Skin epidermis (tissue), 12 donors: ENCODE measurements around the gene LMF1.

ENCODE experiments used
- H3K27ac ChIP-seq, 21 experiments: fragments of 200-600 bp; sonication (generic) in 11 of 21; one replicate each; pipeline ENCODE4 v1.5.0; 2020; ENCODE audit warnings: mild to moderate bottlenecking in 3 of 21, inconsistent platforms in 2 of 21, moderate library complexity in 2 of 21
- H3K4me3 ChIP-seq, 7 experiments: fragments of 200-600 bp; sonication (generic) in 2 of 7; one replicate each; pipeline ENCODE4 v1.5.0; 2020; ENCODE audit warnings: inconsistent platforms in 2 of 7, mild to moderate bottlenecking in 2 of 7, moderate library complexity in 1 of 7

Gene LMF1

DNA sequence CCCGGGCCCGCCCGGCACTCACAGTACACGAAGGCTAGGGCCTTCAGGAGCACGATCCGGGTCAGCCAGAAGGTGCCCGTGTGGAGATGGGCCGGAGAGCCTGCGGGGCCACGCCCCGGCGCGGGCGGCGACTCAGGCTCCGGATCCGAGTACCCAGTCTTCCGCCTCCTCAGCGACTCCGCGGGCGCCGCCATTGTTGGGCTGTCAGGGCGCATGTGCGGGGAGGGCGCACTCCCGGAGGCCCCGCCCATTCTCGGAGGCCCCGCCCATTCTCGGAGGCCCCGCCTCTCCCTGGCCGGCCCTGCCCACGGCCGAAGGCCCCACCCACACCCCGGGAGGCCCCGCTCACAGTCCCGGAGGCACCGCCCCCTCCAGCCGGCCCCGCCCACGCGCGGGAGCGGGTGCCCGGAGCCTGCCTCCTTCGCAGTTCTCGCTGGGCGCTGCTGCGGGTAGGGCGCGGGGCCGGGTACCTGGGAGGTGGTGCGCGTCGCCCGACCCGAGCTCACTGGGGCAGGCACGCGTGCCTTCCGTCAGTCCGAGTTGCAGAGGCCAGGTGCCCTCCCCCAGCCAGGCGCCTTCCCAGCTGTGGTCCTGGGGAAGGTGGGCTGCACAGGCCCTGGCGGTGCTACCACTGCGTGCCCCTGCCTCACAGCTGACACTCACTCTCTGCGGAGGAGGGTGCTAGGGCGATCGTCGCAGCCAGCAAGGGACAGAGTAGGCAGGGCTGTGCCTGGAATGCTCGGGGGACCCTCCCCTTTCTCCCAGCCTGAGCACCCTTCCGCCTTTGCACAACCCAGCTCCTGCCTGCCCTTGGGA lies at the start of gene LMF1:
TSS of gene LMF1 (minus strand) at position 219 of the 816 bp plus-strand sequence. CDS start at position 215, 4 bp downstream.
- peak within 1 kb of the TSS; percentile 51 to 93 (median 86) for H3K27ac ChIP-seq
- H3K4me3 ChIP-seq: peak within 1 kb of the TSS; percentile 61 to 99 (median 78)

DNA sequence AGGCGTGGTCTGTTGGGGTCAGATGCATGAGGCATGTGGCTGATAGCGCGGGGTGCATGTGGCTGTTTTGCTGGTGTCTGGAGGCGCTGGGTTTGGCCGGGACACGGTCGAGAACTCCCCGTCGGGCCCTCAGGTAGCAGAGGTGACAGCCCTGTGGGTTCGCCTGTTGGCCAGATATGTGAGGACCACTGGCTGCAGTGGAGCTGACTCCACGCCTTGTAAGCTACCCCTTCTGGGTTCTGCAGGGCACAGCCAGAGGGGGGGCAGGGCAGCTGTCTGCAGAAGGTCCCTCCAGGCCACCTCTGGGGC lies 49.3 kb upstream of the LMF1 start:
- no peak overlapping the region for H3K4me3 ChIP-seq
- peak overlapping the region in 5 of 21 experiments; percentile 28 to 72 (median 58) for H3K27ac ChIP-seq

DNA sequence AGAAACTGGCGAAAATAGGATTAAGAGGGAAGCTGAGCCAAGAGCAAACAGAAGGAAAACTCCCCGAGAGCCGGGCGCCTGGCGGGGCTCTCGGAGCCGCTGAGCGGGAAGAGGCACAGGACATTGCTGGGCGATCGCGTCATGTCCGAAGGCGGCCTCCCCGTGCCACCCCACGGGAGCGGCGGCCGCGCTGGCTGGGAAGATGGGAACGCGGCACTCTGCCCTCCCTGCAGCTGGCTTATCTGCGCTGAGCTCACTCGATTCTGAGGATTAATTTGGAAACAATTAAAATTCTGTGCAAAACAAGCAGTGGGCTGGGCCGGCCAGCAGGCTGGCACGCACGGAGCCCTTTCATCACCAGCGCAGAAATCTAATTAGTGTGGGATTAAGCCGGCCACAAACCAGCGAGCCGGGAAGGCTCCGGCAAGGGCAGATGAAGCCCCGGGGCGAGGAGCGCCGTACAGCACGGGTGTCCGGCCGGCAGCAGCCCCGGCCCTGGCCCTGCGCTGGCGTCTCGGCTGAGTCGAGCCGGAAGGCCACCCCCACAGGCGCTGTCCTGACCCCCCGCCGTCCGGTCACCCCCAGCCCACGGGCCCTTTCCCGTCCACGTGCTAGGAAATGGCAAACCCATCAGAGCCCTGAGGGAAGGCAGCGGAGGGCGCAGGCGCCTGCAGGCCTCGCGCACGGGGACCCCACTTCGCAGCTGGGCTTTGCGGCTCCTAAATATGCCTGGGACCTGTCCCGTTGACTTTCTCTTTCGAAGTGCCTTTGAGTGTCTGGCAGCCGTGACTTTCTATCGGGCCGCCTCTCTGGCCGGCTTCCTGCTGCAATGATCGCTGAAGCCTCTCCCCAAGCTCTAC lies 48.7 kb upstream of the LMF1 start:
- peak overlapping the region in 2 of 7 experiments; percentile 15 to 28 for H3K4me3 ChIP-seq
- H3K27ac ChIP-seq: peak overlapping the region in 9 of 21 experiments; percentile 28 to 72 (median 38)

DNA sequence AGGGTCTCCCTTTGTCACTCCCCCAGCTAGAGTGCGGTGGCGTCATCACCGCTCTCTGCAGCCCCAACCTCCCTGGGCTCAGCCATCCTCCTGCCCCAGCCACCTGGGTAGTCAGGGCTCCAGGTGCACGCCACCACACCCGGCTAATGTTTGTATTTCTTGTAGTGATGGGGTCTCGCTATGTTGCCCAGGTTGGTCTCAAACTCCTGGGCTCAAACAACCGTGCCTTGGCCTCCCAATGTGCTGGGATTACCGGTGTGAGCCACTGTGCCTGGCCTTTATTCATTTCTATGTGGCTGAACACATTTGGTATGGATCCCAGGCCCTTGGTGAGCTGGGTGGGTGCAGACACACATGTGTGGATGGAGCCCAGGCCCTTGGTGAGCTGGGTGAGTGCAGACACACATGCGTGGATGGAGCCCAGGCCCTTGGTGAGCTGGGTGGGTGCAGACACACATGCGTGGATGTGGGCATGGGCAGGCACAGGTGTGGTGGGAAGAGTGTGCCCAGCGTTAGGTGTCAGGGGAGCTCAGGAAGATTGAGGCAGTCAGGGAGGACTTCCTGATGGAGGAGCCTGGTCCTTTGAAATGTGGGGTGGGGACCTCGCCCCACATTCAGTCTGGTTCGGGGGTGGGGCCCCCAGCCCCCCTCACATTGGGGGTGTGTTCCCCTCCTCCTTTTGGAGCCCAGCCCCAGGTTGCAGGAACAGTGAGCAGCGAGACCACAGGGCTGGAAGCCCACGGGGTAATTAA lies 47.8 kb upstream of the LMF1 start:
- Histone ChIP-seq H3K27ac (peak overlapping the region in 4 of 21 experiments; percentile 34 to 72 (median 56)), H3K4me3 (no peak overlapping the region)

DNA sequence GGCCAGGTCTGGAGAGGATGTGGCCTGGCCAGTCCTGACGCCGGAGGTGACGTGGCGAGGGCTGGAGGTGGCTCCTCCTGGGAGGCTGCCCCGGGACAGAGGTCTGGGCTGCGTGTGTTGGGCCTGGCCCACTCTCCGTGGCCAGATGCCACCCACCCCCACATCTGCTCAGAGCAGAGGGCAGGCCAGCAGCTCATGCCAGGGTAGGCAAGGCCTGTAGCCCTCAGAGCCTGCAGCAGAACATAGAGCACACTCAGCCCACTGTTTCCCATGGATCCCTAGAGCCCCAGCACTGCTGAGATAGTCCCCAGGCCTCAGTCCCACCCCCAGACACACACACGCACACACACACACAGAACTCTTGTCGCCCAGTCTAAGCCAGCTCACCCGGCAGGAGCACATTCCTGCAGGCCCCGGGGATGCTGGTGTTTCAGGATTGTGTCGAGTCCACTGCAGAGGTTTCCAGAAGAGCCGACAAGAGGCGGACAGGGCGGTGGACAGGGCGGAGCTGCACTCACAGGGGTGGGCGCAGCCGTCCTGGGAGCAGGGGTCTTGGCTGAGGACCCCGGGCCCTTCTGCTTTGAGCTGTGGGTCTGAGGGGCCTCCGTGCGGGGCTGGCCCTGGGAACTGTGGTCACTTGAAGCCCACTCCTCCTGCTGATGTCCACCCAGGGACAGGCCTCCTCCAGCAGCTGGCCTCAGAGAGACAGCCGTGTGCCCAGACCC lies 44.1 kb upstream of the LMF1 start:
- no peak overlapping the region for H3K27ac ChIP-seq

DNA sequence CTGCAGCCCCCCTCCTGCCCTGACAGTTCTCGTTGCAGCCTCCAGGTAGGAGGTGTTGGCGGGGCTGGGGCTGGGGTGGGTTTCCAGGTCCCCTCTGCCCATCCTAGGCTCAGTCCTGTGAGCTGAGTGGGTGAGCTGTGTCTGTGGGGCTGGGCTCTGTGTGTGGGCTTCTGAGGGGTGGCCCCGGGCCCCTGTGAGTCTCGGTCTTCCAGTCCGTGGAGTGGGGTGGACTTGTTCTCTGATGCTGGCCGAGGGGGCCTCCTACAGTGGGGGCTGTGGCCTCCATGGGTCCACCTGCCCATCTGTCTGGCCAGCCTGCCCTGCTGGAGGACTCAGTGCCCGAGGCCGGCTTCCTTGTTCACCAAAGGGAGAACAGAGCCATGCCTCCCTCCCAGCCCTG lies 43.4 kb upstream of the LMF1 start:
- H3K4me3 ChIP-seq: no peak overlapping the region

More for the DNA sequence above, 44.1 kb upstream of the LMF1 start:
- no peak overlapping the region for H3K4me3 ChIP-seq

DNA sequence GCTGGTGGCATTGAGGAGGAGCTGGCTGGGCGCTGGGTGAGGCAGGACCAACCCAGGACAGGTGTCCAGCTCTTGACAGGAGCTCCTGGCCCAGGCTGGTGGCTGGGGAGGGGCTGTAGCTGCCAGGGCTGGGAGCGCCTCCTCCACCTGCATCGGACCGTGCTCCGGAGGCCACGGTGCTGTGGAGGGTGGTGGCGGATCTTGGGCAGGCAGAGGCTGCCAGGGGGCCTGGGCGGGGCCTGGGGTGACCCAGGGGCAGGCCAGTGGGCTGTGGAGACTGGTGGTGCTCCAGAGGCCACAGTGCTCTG lies 42.8 kb upstream of the LMF1 start:
- Histone ChIP-seq H3K4me3 (no peak overlapping the region), H3K27ac (no peak overlapping the region)

More for the DNA sequence above, 43.4 kb upstream of the LMF1 start:
- no peak overlapping the region for H3K27ac ChIP-seq

DNA sequence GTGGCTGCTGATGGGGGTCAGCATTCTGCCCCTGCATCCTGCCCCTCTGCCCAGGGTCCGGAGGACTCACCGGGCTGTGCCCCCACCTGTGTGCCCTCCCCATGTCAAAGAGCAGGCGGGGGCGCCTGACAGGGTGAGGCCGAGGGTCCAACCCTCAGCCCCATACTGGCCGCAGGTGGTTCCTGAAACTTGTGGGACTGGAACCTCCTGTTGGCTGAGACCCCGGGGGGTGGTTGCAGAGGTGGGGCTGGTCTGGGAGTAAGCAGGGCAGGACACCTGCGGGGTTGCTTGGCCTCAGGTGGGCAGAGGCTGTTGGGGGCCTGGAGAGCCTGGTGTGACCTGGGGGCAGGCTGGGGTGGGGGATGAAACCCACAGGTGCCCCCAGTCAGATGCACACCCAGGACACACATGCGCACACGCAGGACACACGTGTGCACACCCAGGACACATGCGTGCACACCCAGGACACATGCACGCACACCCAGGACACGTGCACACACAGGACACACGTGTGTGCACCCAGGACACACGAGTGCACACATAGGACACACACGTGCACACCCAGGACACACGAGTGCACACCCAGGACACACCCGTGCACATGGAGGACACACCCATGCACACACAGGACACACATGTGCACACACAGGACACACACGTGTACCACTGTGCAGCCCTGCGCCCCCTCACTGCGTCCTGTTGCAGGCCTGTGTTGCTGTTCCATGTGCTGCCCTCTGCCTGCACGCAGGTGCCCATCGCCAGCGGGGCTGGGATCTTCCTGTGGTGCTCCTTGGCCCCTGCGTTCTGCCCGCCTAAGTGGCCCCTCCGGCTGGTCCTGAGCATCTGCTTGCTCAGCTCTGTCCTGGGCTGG lies 42.2 kb upstream of the LMF1 start:
- H3K27ac ChIP-seq: no peak overlapping the region
- no peak overlapping the region for H3K4me3 ChIP-seq

DNA sequence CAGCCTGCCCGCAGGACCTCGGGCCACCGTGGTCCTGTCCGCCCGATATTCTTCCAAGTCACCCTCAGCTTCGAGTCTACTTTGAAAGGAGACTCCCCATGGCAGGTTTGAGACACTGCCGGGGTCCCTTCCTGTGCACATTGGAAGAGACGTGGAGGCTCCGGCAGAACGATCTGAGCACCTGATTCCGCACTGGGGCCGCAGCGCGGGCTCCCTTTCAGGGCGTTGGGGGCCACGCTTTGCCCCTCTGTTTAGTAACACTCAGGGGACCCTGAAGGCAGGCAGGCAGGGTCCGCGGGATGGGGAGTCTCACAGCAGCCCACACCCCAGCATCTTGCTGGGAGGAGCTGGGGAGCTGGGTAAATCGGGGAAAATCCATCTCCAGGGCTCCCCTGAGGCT lies 41.4 kb upstream of the LMF1 start:
- Histone ChIP-seq H3K4me3 (no peak overlapping the region), H3K27ac (no peak overlapping the region)

DNA sequence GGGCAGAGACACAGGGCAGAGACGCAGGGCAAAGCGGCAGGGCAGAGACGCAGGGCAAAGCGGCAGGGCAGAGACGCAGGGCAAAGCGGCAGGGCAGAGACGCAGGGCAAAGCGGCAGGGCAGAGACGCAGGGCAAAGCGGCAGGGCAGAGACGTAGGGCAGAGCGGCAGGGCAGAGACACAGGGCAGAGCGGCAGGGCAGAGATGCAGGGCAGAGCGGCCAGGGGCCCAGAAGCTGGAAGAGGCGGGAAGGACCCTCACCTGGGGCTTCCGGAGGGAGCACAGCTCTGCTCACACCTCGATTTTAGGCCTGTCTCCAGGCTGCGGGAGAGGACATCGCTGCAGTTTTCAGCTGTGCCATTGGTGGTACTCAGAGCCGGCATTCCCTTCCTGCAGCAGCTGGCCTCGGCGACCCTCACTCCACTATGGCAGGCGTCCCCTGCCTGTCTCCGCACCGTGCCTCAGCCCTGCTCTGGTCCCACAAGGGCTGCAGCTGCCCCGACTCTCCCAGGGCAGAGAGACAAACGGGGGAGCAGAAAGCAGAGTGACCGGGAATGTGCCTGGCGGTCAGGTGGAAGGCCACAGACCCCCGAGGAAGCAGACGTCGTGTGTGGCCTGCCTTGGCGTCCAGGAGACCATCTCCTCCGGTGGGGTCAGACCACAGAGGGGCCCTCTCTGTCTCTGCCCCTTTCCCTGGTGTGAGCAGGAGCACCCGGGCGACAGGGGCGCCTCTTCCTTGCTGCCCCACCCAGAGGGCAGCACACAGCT lies 40.7 kb upstream of the LMF1 start:
- no peak overlapping the region for H3K4me3 ChIP-seq
- H3K27ac ChIP-seq: no peak overlapping the region

DNA sequence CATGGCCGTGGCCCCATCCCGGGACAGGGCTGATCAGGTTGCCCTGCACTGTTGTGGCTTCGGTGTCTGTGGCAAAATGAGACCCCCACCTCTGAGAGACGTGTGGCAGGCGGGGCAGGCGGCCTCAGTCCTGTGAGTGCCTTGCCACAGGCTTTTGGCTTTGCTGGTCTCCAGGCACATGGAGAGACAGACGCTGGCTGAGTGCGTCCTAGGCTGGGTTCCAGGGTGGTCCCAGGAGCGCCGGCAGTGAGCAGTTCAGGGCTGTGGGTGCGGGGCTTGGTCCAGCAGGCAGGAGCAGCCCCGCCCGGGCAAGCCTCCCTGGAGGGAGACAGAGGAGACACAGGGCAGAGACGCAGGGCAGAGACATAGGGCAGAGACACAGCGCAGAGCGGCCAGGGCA lies 40.0 kb upstream of the LMF1 start:
- Histone ChIP-seq H3K4me3 (no peak overlapping the region), H3K27ac (no peak overlapping the region)

DNA sequence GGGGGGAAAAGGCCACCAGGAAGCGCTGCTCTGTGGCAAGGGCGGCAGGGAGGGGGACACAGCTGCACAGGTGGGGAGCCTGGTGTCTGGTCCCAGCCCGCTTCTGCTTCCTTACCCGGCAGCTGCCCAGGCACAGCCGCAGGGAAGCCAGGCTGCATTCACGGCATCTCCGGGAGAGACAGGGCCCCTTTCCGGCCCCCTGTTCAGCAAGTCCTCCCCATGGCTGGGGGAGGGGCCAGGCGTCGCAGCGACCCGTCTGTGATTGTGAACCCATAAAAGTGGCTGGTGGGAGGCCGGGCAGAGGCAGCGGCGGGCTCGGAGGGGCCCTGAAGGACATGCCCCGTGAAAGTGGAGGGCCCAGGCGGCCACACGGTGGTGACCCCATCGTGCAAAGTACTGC lies 39.5 kb upstream of the LMF1 start:
- no peak overlapping the region for H3K4me3 ChIP-seq

DNA sequence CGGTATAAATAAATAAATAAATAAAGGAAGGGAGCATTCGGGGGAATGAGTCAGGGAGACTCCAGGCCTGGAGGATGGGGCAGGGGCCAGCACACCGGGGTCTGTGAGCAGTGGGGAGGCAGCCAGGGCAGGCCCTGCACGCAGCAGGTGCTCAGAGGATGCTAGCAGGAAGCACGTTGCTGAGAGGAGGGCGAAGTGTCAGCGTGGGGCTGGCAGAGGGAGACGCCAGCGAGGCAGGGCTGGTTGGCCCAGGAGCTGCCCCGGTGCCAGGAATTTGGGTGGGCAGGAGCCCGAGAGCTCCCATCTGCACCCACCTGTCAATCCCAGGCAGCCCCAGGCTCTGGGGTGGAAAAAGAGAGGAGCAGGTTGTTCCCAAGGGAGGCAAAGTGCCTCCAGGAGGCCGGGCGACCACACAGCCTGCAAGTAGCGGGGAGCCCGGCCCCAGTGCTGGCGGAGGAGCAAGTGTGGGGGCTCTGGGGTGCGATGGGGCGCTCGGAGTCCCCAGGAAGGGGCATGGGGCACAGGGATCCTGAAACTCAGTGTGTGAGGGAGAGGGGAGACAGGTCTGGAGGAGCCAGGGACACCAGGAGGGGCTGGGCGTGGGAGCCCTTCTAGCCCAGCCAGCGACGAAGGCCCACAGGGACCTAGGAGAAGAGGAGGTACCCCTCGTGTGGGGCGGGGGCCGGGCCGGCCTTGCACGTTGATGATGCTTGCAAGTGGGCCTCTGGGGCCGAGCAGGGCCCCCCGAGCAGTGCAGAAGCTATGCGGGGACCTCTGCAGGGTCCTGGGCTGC lies 38.8 kb upstream of the LMF1 start:
- H3K4me3 ChIP-seq: no peak overlapping the region
- no peak overlapping the region for H3K27ac ChIP-seq

More for the DNA sequence above, 39.5 kb upstream of the LMF1 start:
- no peak overlapping the region for H3K27ac ChIP-seq

DNA sequence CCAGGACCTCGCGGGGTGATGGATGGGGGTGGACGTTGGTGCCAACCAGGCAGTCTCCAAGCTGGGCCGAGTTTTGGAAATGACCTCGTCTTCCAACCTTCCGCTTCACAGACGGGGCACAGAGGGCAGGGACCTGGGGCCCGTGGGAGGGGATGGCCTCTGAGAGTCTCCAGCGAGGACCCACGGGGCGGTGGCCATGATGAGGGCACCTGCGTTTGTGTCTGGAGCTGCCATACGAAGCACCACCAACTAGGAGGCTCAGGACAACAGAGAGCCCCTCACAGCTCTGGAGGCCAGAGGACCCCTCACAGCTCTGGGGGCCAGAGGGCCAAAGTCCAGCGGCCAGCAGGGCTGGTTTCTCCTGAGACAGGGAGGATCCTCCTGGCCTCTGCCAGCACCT lies 37.3 kb upstream of the LMF1 start:
- Histone ChIP-seq H3K4me3 (no peak overlapping the region), H3K27ac (no peak overlapping the region)

DNA sequence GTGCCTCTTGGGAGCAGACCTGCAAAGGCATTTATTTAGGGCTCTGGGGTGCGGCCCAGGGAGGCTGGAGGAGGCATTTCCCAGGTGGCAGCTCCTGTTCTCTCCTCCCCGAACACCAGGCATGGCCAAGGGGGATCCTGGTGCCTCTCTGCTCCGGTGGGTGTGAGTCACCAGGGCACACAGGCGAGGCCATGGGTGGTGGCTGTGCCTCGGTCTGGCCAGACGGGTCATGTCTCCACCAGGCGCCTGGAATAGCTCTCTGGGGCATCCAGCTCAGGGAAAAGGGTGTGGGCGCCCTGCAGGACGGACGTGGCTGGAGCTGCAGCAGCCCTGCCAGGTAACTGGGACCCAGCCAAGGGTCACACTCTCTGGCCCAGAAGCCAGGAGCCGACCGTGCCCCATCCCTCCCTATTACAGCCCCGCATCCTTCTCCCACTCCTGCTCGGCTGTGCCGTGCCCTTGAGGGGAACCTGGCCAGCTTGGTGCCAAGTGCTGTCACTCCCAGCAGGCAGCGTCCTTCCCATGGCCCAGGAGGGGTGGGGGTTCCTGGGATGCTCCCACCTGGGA lies 36.6 kb upstream of the LMF1 start:
- Histone ChIP-seq H3K27ac (no peak overlapping the region), H3K4me3 (no peak overlapping the region)

DNA sequence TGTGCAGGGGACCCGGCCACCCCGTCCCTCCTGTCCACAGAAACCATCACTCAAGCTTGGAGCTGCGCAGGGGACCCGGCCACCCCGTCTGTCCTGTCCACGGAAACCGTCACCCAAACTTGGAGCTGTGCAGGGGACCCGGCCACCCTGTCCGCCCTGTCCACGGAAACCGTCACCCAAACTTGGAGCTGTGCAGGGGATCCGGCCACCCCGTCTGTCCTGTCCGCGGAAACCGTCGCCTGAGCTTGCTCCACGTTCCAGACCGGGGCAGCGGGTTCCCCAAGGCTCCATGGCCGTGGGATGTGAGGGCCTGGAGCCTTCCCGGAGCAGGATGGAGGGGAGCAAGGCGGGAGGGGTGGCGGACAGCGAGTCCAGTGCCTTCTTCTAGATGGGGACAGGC lies 36.0 kb upstream of the LMF1 start:
- Histone ChIP-seq H3K27ac (no peak overlapping the region), H3K4me3 (no peak overlapping the region)

DNA sequence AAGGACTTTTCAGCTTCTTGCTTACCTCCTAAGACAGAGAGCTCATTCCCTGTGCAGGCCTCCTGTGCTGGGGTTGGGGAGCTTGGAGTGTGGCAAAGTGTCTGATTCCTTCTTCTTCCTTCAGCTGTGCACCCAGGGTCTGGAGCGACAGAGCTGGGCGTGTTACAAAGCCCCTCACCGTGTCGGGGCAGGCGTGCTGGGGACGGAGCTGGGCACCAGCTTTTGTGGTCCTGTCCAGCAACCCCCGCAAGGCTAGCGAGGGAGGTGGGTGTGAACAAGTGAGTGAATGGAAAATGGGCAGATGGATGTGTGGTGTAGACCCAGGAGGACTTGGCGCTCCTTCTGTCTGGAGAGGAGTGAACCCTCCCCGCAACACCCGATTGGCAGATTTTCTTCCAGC lies 34.5 kb upstream of the LMF1 start:
- no peak overlapping the region for H3K4me3 ChIP-seq
- H3K27ac ChIP-seq: no peak overlapping the region
